Stimulated activated CD4-positive, alpha-beta T cell treated with anti-CD3 and anti-CD28 coated beads, Interleukin-4, amount 100 ng/mL, for 48 hours (primary cell): ENCODE results near the gene C1orf53.

ENCODE experiments used
- DNase-seq, 2 donors: peaks; one replicate each; pipeline ENCODE4 v3.0.0-alpha.2; 2020; ENCODE audit warnings: low read depth in 2 of 2

C1orf53 gene

DNA sequence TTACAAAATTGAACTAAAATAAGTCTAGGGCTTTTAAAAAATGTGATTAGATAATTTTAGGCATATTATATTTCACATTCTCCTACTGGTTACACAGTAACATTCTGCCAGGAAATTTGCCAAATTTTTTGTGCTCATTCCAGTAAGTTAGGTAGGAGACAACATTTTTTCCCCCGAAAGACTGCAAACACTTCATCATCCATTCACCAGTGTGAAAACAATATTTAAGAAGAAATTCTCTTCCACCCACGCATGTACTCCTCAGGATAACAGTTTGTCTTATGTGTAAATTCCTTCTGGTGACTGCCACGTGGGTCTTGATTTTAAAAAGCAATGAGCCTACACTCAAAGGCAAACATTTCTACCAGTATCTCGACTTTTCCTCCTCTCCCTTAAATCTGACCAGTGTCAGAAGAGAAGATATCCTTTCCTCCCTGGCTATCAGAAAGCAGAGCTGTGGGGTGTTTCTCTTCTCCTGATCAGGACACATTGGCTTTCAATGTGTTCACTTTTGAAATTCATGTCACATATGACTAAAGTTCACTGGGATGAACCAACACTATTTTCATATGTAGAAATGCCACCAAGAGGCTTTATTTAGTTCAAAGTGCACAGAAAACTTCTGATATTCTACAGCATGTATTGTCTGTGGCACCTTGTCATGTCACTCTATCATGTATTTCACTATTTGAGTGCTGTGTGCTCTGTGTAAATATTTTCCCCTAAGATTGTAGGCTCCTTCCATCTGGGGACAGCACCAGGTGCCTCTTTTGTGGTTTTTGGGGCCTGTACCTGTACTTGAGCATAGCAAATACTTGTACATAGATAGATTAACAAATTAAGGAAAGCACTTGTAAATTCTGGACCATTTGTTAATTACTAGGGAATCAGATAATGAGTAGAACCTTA lies 53.3 kb downstream of the C1orf53 start:
- no peak for DNase-seq
